ENCODE measurements around the gene PICK1.

PICK1 gene

GRCh38 chr22:38086001-38086845, 29.0 kb downstream of the PICK1 start:
- DNase-seq (ENCODE audit: insufficient read length, low spot score), result no peak
- FAIRE-seq, result no peak

DNA sequence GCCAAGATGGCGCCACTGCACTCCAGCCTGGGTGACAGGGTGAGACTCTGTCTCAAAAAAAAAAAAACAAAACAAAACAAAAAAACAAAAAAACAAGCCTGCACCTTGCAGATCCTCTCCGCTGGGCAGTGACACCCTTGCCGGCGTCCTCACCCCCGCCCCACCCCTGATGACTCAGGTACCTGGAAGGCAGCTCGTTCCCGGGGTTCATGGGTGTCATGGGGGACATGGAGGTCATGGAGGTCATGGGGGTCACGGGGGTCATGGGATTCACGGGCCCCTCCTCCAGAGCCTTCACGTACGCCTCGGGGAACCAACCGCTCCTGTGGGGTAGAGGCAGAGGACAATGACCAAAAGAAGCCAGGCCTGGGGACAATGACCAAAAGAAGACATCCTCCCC, 29.7 kb downstream of the PICK1 start:
- DNase-seq (ENCODE audit: insufficient read length, low spot score) (no peak), FAIRE-seq (no peak)

- DNase-seq (ENCODE audit: insufficient read length, low spot score) (no peak), FAIRE-seq (no peak)
Observed at GRCh38 chr22:38087855-38088254, 30.7 kb downstream of the PICK1 start.

GRCh38 chr22:38088629-38089473, 31.6 kb downstream of the PICK1 start:
- DNase-seq (ENCODE audit: insufficient read length, low spot score) (no peak), FAIRE-seq (no peak)

DNA sequence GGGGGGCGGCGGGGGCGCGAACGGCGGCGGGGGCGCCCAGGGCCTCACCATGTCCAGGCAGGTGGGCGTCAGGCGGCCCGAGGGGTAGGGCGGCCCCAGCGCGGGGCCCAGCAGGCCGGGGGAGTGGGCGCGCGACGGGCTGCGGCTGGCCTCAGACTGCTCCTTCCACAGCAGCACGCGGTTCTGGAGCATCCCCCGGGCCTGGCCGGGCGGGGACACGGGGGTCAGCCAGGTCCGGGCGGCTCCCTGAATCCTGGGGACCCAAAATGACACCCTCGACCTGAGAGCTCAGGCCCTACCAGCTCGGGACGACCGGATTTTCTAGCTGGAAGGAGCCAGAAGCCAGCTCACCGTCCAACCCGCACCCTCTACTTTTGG, 32.3 kb downstream of the PICK1 start:
- DNase-seq (ENCODE audit: insufficient read length, low spot score) (no peak), FAIRE-seq (no peak)

DNA sequence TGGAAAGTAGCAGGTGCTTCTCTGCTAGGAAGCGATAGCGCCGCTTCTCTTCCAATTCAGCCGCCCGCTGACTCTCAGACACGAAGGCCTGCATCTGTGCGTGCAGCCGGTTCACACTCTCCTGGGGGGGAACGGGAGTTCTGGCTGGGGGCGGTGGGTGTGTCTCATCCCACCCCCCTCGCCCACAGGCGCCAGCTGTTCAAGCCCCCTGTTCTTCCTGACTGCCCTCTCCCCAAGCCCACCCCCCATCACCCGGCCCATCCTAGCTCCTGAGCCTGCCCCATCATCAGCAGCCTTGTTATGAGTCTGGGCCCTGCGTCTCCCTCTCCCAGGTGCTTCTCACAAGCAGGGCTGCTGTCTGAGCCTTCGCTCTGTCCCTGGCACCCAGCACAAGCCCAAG, 39.9 kb downstream of the PICK1 start:
- FAIRE-seq (no peak), DNase-seq (ENCODE audit: insufficient read length, low spot score) (no peak)

DNA sequence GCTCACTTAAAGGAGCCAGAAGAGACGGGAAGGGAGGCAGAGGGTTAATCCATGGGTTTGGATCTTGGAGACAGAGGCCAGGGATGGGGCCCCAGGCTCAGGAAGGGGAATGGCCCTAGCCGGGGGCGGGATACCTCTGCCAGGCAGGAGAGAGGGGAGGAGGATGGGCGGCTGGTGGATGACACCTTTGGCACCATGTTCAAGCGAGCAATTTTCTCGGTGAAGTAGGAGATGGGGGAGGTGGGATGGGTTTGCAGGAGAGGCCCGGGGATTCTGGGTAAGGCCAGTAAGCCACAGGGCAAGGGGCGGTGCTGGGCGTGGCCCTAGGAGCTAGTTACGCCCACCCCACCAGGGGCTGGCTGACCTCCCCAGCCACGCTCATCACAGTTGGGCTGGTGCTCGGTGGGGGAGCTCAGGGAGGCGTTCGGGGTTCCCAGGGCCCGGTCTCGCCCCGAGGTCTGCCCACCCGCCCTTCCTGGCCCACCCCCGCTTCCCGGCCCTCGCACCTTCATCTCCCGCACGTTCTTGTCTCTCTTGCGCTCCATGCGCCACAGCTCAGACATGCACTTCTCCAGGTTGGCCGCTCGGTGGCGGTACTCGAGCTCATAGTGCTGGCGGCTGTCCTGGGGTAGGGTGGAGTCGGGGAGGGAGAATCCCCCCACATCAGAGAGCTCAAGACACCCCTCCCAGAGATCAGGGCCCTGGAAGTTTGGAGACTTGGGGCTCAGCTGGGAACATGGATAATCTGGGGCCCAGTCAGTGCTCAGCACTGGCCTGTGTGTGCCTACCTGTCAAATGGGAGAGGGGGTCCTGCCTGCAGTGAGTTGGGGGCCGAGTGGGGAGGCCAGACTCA, 40.6 kb downstream of the PICK1 start:
- FAIRE-seq, result no peak
- no peak for DNase-seq (ENCODE audit: insufficient read length, low spot score)

DNA sequence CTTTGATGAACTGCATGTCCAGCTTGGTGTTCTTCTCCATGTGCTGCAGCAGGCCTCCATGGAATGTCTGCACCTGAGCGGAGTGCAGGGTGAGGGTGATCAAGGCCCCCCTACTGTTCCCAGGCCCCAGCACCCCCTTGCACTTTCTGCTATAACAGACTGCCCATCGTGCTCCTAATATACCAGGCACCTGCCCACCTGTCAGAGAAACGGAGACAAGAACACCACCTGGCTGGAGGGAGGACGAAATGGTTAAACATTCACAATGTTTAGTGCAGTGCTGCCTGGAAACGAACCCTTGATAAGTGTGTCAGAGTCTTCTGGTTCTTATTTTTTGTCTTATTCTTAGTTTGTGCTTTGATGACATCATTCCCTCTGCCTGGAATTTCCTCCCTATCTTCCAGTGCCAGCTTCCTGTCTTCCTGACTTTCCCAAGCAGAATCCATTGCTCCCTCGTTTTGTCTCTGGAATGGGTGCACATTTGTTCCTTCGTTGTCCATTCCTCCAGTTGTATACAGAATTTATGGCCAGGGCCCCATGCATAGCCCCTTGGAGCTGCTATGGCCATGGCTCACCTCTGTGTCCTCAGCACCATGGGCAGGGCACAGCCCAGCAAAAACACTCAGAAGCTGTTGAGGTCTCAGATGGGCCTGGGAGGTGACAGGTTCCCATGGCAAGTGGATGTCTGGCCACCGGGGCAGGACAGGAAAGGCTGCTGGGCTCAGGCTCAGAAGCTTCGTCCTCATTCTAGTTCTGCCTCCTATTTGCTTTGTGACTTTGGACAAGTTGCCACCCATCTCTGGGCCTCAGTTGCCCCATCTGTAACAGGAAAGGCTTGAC, 41.4 kb downstream of the PICK1 start:
- FAIRE-seq (no peak), DNase-seq (ENCODE audit: insufficient read length, low spot score) (no peak)

- DNase-seq (ENCODE audit: insufficient read length, low spot score) (no peak), FAIRE-seq (no peak)
Observed at GRCh38 chr22:38103641-38104040, 46.4 kb downstream of the PICK1 start.

GRCh38 chr22:38104084-38104483, 46.9 kb downstream of the PICK1 start:
- FAIRE-seq (no peak), DNase-seq (ENCODE audit: insufficient read length, low spot score) (no peak)

GRCh38 chr22:38106814-38107578, 49.8 kb downstream of the PICK1 start:
- no peak for FAIRE-seq

GRCh38 chr22:38107692-38108515, 50.7 kb downstream of the PICK1 start:
- no peak for DNase-seq (ENCODE audit: insufficient read length, low spot score)
- no peak for FAIRE-seq

More at GRCh38 chr22:38106814-38107578, 49.8 kb downstream of the PICK1 start:
- DNase-seq (ENCODE audit: insufficient read length, low spot score), result no peak

- FAIRE-seq (no peak), DNase-seq (ENCODE audit: insufficient read length, low spot score) (no peak)
Observed at GRCh38 chr22:38108561-38109319, 51.5 kb downstream of the PICK1 start.

GRCh38 chr22:38109371-38110001, 52.3 kb downstream of the PICK1 start:
- no peak for FAIRE-seq

GRCh38 chr22:38110008-38110862, 53.0 kb downstream of the PICK1 start, which contains the start of gene BAIAP2L2:
TSS of gene BAIAP2L2 (minus strand) at chr22:38110684. CDS start at chr22:38110525, 159 bp downstream.
- FAIRE-seq (no peak), DNase-seq (ENCODE audit: insufficient read length, low spot score) (no peak)

More at GRCh38 chr22:38109371-38110001, 52.3 kb downstream of the PICK1 start:
- no peak for DNase-seq (ENCODE audit: insufficient read length, low spot score)

Data from GM19239 (cell line).